ENCODE measurements around the gene LILRB2. TPM values are rescaled to one million over a fixed set of nuclear protein-coding genes. Genes with fewer than 3 reads are reported as not detected.
"Not testable (repeated sequence)": the region's sequence is repeated elsewhere in the genome, so short reads cannot be mapped to it uniquely, and the experiment has no call there.

LILRB2 gene
- total RNA-seq, 1 experiment from 2014 or later, result not detected

DNA sequence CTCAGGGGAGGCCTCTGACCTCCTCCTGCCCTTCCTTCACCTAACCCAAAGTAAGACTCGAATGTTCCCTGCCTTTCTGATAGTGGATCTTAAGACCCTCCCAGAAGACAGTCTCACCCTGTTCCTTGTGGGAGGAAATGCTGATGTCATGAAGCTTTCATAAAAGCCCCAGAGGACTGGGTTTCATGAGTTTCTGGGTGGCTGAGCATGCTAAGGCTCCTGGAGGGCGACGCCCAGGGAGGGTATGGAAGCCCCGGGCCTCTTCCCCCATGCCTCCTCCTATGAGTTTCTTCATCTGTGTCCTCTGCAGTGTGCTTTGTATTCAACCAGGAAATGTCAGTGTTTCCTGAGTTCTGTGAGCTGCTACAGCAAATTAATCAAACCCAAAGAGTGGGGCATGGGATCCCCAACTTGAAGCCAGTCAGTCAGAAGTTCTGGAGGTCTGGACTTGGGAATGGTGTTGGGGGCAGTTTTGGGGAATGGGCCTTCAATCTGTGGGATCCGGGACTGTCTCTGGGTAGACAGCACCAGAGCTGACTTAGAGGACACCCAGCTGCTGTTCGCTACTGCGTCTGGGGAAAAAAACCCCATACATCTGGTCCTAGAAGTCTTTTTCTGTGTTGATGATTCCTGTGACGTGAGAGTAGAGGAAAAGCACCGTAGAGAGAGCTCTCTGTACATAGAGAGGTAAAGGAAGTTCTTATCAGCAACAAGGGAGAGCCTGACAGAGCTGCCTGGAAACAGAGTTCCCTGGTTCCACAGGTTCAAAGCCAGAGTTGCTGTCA lies 2.0 kb upstream of the LILRB2 start:
- Histone ChIP-seq H3K4me1 (ENCODE audit: insufficient read depth, low read length, poor library complexity, severe bottlenecking) (no peaks in the 10 kb centered on the region), H3K9me3 (ENCODE audit: low read depth, low read length, poor library complexity, severe bottlenecking) (no peaks in the 10 kb centered on the region), H3K27me3 (replicated peaks; ENCODE audit: insufficient read depth, low read depth, low read length, poor library complexity) (peaks cover 34% of the 10 kb centered on the region), H3K27ac (ENCODE audit: low read depth, low read length, poor library complexity, severe bottlenecking) (no peak overlapping the region), H3K36me3 (ENCODE audit: insufficient read depth, low read length, poor library complexity, severe bottlenecking) (no peaks in the 10 kb centered on the region), H3K4me3 (ENCODE audit: low read depth, low read length, poor library complexity, severe bottlenecking) (no peak overlapping the region)
- ChIA-PET CTCF (no interaction called here), POLR2A (ENCODE audit: low non-redundant PET) (no interaction called here)
- peak; percentile 5 for DNase-seq (ENCODE audit: low spot score)
- BruUV-seq (replicated peaks), result no TSS peak
- TF ChIP-seq EZH2 (IDR thresholded peaks at IDR 0.05; ENCODE audit: borderline replicate concordance, low read depth, low read length, poor library complexity, severe bottlenecking), result no peak
- TF ChIP-seq, protein P1, sequence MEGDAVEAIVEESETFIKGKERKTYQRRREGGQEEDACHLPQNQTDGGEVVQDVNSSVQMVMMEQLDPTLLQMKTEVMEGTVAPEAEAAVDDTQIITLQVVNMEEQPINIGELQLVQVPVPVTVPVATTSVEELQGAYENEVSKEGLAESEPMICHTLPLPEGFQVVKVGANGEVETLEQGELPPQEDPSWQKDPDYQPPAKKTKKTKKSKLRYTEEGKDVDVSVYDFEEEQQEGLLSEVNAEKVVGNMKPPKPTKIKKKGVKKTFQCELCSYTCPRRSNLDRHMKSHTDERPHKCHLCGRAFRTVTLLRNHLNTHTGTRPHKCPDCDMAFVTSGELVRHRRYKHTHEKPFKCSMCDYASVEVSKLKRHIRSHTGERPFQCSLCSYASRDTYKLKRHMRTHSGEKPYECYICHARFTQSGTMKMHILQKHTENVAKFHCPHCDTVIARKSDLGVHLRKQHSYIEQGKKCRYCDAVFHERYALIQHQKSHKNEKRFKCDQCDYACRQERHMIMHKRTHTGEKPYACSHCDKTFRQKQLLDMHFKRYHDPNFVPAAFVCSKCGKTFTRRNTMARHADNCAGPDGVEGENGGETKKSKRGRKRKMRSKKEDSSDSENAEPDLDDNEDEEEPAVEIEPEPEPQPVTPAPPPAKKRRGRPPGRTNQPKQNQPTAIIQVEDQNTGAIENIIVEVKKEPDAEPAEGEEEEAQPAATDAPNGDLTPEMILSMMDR (conservative IDR thresholded peaks at IDR 0.05; ENCODE audit: low read depth, low read length), result no peak
- intact Hi-C loops (cut with micrococcal nuclease; ENCODE audit: unreplicated experiment), result no loop called here

DNA sequence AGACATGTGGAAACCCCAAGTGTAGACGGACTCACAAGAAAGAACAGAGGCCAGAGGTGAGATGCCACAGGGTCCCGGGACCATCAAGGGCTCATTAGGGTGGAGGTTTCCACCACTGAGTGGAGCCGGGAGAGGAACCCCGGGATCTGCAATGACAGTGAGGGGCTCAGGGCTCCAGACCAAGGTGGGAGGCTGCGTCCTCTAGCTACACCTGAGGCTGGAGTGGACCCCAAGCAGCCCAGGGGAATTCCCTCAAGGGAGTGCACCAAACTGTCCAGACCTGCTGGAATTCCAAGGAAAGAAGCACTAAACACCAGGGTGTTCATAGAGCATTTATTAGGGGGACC lies 792 bp upstream of the LILRB2 start:
- H3K27ac ChIP-seq (ENCODE audit: low read depth, low read length, poor library complexity, severe bottlenecking); intact Hi-C loops (cut with micrococcal nuclease; ENCODE audit: unreplicated experiment); DNase-seq (ENCODE audit: low spot score); BruUV-seq (replicated peaks); H3K4me1 ChIP-seq (ENCODE audit: insufficient read depth, low read length, poor library complexity, severe bottlenecking); H3K36me3 ChIP-seq (ENCODE audit: insufficient read depth, low read length, poor library complexity, severe bottlenecking); H3K4me3 ChIP-seq (ENCODE audit: low read depth, low read length, poor library complexity, severe bottlenecking); CTCF ChIA-PET; POLR2A ChIA-PET (ENCODE audit: low non-redundant PET); H3K9me3 ChIP-seq (ENCODE audit: low read depth, low read length, poor library complexity, severe bottlenecking): not testable (repeated sequence)
- H3K27me3 ChIP-seq (replicated peaks; ENCODE audit: insufficient read depth, low read depth, low read length, poor library complexity), result peaks cover 22% of the 10 kb centered on the region

DNA sequence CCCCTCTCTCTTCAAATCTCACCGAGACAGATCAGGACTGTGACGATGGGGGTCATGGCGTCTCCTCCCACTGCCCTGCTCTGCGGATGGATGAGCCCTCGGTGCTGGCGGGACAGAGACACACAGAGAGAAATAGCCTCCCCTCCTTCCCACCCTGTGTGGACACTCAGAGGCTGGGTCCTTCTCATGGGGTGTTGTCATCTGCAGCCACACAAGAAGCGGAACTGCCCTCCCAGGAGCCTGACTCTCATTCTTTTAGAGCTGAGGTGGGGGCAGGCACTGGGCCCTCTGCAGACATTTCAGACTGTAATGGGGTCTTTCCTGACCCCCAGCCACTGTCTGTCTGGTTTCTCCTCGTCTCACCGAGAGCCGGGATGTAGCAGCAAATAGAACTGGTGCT lies 469 bp downstream of the LILRB2 start:
- H3K36me3 ChIP-seq (ENCODE audit: insufficient read depth, low read length, poor library complexity, severe bottlenecking); POLR2A ChIA-PET (ENCODE audit: low non-redundant PET); BruUV-seq (replicated peaks): not testable (repeated sequence)

GRCh38 chr19:54280025-54280424 lies 885 bp downstream of the LILRB2 start:
- H3K27ac ChIP-seq (ENCODE audit: low read depth, low read length, poor library complexity, severe bottlenecking); POLR2A ChIA-PET (ENCODE audit: low non-redundant PET); DNase-seq (ENCODE audit: low spot score); CTCF ChIA-PET; BruUV-seq (replicated peaks); H3K4me1 ChIP-seq (ENCODE audit: insufficient read depth, low read length, poor library complexity, severe bottlenecking); H3K36me3 ChIP-seq (ENCODE audit: insufficient read depth, low read length, poor library complexity, severe bottlenecking); H3K4me3 ChIP-seq (ENCODE audit: low read depth, low read length, poor library complexity, severe bottlenecking); intact Hi-C loops (cut with micrococcal nuclease; ENCODE audit: unreplicated experiment); H3K9me3 ChIP-seq (ENCODE audit: low read depth, low read length, poor library complexity, severe bottlenecking): not testable (repeated sequence)
- peaks cover 29% of the 10 kb centered on the region for H3K27me3 ChIP-seq (replicated peaks; ENCODE audit: insufficient read depth, low read depth, low read length, poor library complexity)

More for the DNA sequence above, 469 bp downstream of the LILRB2 start:
- DNase-seq (ENCODE audit: low spot score); CTCF ChIA-PET; intact Hi-C loops (cut with micrococcal nuclease; ENCODE audit: unreplicated experiment); H3K27ac ChIP-seq (ENCODE audit: low read depth, low read length, poor library complexity, severe bottlenecking); H3K9me3 ChIP-seq (ENCODE audit: low read depth, low read length, poor library complexity, severe bottlenecking); H3K4me1 ChIP-seq (ENCODE audit: insufficient read depth, low read length, poor library complexity, severe bottlenecking); H3K4me3 ChIP-seq (ENCODE audit: low read depth, low read length, poor library complexity, severe bottlenecking): not testable (repeated sequence)
- H3K27me3 ChIP-seq (replicated peaks; ENCODE audit: insufficient read depth, low read depth, low read length, poor library complexity), result peaks cover 30% of the 10 kb centered on the region
